Fibroblast of lung (primary cell): ENCODE results near the gene RAD51AP1. TPM values are rescaled to one million over a fixed set of nuclear protein-coding genes. Genes with fewer than 3 reads are reported as not detected.

Experiments
- DNase-seq, 2 donors: peaks; one replicate each; pipeline versions ENCODE4 v3.0.0 to v3.0.0-alpha.2; 2010; ENCODE audit warnings: low read depth in 2 of 2
- H2AFZ ChIP-seq: 2 replicates; pipeline ENCODE4 v1.5.1; 2012; ENCODE audit warnings: low read length, control low read depth, inconsistent platforms
- H3K27ac ChIP-seq: 2 replicates; pipeline ENCODE4 v1.5.1; 2011; ENCODE audit warnings: low read length, control low read depth; ENCODE audit not compliant: insufficient read depth
- H3K27me3 ChIP-seq: 2 replicates; pipeline ENCODE4 v1.5.1; 2011; ENCODE audit warnings: mild to moderate bottlenecking, low read length; ENCODE audit not compliant: control insufficient read depth, insufficient read depth
- H3K36me3 ChIP-seq: 2 replicates; pipeline ENCODE4 v1.5.1; 2011; ENCODE audit warnings: low read length; ENCODE audit not compliant: control insufficient read depth, insufficient read depth
- H3K4me1 ChIP-seq: 2 replicates; pipeline ENCODE4 v1.5.1; 2011; ENCODE audit warnings: low read length; ENCODE audit not compliant: control insufficient read depth, insufficient read depth; ENCODE audit errors: extremely low read depth
- H3K4me2 ChIP-seq: 2 replicates; pipeline ENCODE4 v1.5.1; 2011; ENCODE audit warnings: low read length, control low read depth; ENCODE audit not compliant: insufficient read depth; ENCODE audit errors: extremely low read depth
- H3K4me3 ChIP-seq, 4 experiments: fragments of 200-600 bp in 1 of 4; sonication (generic) in 1 of 4; replicated peaks in 1 of 4; 2 replicates each; pipeline ENCODE4 v1.5.1; 2011 to 2016; ENCODE audit warnings: low read length in 4 of 4, low read depth in 3 of 4, mild to moderate bottlenecking in 3 of 4, control low read depth in 2 of 4, inconsistent platforms in 1 of 4, mixed read lengths in 1 of 4; ENCODE audit not compliant: insufficient read depth in 1 of 4; ENCODE audit errors: control extremely low read depth in 1 of 4
- H3K79me2 ChIP-seq: 2 replicates; pipeline ENCODE4 v1.5.1; 2012; ENCODE audit warnings: mild to moderate bottlenecking, low read length, inconsistent platforms; ENCODE audit not compliant: control insufficient read depth, insufficient read depth
- H3K9ac ChIP-seq: 2 replicates; pipeline ENCODE4 v1.5.1; 2011; ENCODE audit warnings: mild to moderate bottlenecking, low read length, control low read depth; ENCODE audit not compliant: insufficient read depth
- H3K9me3 ChIP-seq: 2 replicates; pipeline ENCODE4 v1.5.1; 2012; ENCODE audit warnings: low read depth, low read length; ENCODE audit not compliant: control insufficient read depth, insufficient read depth
- H4K20me1 ChIP-seq: 2 replicates; pipeline ENCODE4 v1.5.1; 2011; ENCODE audit warnings: low read length; ENCODE audit not compliant: control insufficient read depth, insufficient read depth; ENCODE audit errors: extremely low read depth
- EZH2 ChIP-seq: IDR thresholded peaks from 2 replicates; pipeline ENCODE4 v1.5.1; 2012; ENCODE audit warnings: low read length, control low read depth, mild to moderate bottlenecking; ENCODE audit errors: missing control alignments
- polyA plus RNA-seq, 2 donors: library from polyadenylated mRNA; depleted of rRNA in 1 of 2; stranded (reverse) in 1 of 2; unstranded in 1 of 2; fragments of >200 nt; gene quantifications; 2 replicates each; pipeline ENCODE4 v1.2.1, GENCODE V29; 2011 to 2012; ENCODE audit warnings: missing spikeins in 1 of 2
- total RNA-seq: library from RNA; depleted of rRNA; stranded (reverse); fragments of >200 nt; gene quantifications from 2 replicates; pipeline ENCODE4 v1.2.1, GENCODE V29; 2014
- TF ChIP-seq, protein P1 (sequence below), 2 donors: IDR thresholded peaks in 1 of 2; conservative IDR thresholded peaks in 1 of 2; 1 replicate in 1 of 2; 2 replicates in 1 of 2; pipeline ENCODE4 v1.5.1; 2011 to 2012; ENCODE audit warnings: low read length in 2 of 2, control low read depth in 1 of 2, inconsistent platforms in 1 of 2, low read depth in 1 of 2, mild to moderate bottlenecking in 1 of 2

The RAD51AP1 gene
- total and polyA plus RNA-seq, 2 donors (not counting 1 experiment from before 2014, with no cell fraction given) = 4.1 to 11.0 TPM

- no peak for TF ChIP-seq EZH2
- TF ChIP-seq, protein P1, sequence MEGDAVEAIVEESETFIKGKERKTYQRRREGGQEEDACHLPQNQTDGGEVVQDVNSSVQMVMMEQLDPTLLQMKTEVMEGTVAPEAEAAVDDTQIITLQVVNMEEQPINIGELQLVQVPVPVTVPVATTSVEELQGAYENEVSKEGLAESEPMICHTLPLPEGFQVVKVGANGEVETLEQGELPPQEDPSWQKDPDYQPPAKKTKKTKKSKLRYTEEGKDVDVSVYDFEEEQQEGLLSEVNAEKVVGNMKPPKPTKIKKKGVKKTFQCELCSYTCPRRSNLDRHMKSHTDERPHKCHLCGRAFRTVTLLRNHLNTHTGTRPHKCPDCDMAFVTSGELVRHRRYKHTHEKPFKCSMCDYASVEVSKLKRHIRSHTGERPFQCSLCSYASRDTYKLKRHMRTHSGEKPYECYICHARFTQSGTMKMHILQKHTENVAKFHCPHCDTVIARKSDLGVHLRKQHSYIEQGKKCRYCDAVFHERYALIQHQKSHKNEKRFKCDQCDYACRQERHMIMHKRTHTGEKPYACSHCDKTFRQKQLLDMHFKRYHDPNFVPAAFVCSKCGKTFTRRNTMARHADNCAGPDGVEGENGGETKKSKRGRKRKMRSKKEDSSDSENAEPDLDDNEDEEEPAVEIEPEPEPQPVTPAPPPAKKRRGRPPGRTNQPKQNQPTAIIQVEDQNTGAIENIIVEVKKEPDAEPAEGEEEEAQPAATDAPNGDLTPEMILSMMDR (conservative IDR thresholded peaks at IDR 0.05 in 1 of 2, IDR thresholded peaks at IDR 0.05 in 1 of 2; ENCODE audit: low read depth in 1 of 2, low read length in 2 of 2) = no peak
- Histone ChIP-seq H3K4me1 (peaks cover 6% of the 10 kb centered on the region), H3K4me2 (no peak overlapping the region)
Observed at GRCh38 chr12:4557586-4557985, 18.9 kb downstream of the RAD51AP1 start.

GRCh38 chr12:4558171-4558570, 19.5 kb downstream of the RAD51AP1 start:
- H3K9me3 ChIP-seq = no peaks in the 10 kb centered on the region
- no peak overlapping the region for H3K4me2 ChIP-seq
- TF ChIP-seq, protein P1 (conservative IDR thresholded peaks at IDR 0.05 in 1 of 2, IDR thresholded peaks at IDR 0.05 in 1 of 2; ENCODE audit: low read depth in 1 of 2, low read length in 2 of 2) = no peak
- no peak for TF ChIP-seq EZH2
- H2AFZ ChIP-seq = no peak overlapping the region
- no peaks in the 10 kb centered on the region for H4K20me1 ChIP-seq
- no peaks in the 10 kb centered on the region for H3K79me2 ChIP-seq
- H3K36me3 ChIP-seq = peaks cover 2% of the 10 kb centered on the region
- H3K4me1 ChIP-seq = peaks cover 6% of the 10 kb centered on the region
- H3K9ac ChIP-seq = no peak overlapping the region
- DNase-seq = no peak
- H3K27me3 ChIP-seq = no peaks in the 10 kb centered on the region
- no peak overlapping the region for H3K4me3 ChIP-seq
- no peak overlapping the region for H3K27ac ChIP-seq

More at GRCh38 chr12:4557586-4557985, 18.9 kb downstream of the RAD51AP1 start:
- Histone ChIP-seq H3K9me3 (no peaks in the 10 kb centered on the region), H3K36me3 (peaks cover 2% of the 10 kb centered on the region), H3K27me3 (no peaks in the 10 kb centered on the region), H2AFZ (no peak overlapping the region), H4K20me1 (no peaks in the 10 kb centered on the region), H3K9ac (no peak overlapping the region), H3K79me2 (no peaks in the 10 kb centered on the region), H3K27ac (no peak overlapping the region), H3K4me3 (no peak overlapping the region)
- DNase-seq = no peak

DNA sequence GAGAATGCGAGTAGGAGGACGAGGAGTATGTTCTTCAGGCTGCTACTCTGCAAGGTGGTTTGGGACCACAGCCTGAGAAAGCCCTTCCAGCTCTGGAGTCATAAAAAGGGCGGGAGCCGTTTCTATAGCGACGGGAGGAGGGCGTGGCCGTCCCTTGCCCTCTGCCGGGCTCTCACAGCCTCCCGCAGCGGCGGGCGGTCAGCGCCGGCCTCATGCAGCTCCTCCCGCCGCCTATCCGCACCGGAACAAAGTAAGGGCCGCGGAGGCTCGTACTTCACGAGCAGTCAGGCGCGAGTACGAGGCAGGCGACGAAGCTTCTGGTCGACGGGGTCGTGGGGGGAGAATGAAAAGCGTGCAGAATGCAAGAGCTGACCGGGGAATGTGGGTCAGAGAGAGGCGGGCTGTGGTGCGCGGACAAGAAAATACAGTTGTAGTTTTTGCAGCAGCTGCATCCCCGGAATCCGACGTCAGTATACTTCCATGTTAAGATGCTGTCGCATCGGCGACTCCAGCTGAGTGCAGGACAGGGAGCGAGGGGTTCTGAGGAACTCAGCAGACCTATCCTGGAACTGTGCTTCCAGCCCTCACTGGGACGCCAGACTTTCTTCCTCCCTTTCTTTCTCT, 23.5 kb downstream of the RAD51AP1 start, which contains the start of gene DYRK4:
Gene DYRK4, plus strand, starts transcription at position 175 of the 624 bp plus-strand sequence. Its CDS starts 38 bp downstream, at position 213.
- H3K36me3 ChIP-seq = peaks cover 2% of the 10 kb centered on the region
- no peaks in the 10 kb centered on the region for H3K27me3 ChIP-seq
- peak; percentile 73 to 77 for DNase-seq
- H3K9ac ChIP-seq = peak within 1 kb of the TSS; percentile 23
- H3K4me2 ChIP-seq = peak within 1 kb of the TSS; percentile 77
- H3K4me3 ChIP-seq = peak within 1 kb of the TSS; percentile 40 to 57 (median 52)
- H3K27ac ChIP-seq = no peak within 1 kb of the TSS
- H3K4me1 ChIP-seq = peaks cover 6% of the 10 kb centered on the region
- no peaks in the 10 kb centered on the region for H3K79me2 ChIP-seq
- TF ChIP-seq EZH2 = no peak
- TF ChIP-seq, protein P1 (conservative IDR thresholded peaks at IDR 0.05 in 1 of 2, IDR thresholded peaks at IDR 0.05 in 1 of 2; ENCODE audit: low read depth in 1 of 2, low read length in 2 of 2) = peak in 1 of 2 donors; percentile 4
- H2AFZ ChIP-seq = peak within 1 kb of the TSS; percentile 84
- no peaks in the 10 kb centered on the region for H4K20me1 ChIP-seq
- no peaks in the 10 kb centered on the region for H3K9me3 ChIP-seq
